Neural cell (in vitro differentiated cells): Measurements from ENCODE around the gene REPS2.

Experiments used
- EP300 ChIP-seq: fragments of 450-650 bp; conservative IDR thresholded peaks from 2 replicates; pipeline ENCODE4 v1.6.1; 2014; ENCODE audit warnings: antibody characterized with exemption, mild to moderate bottlenecking, moderate library complexity; ENCODE audit not compliant: poor library complexity, severe bottlenecking
- EZH2 ChIP-seq: fragments of 200-600, 300-800 bp; shearing (Covaris generic), sonication (generic); IDR thresholded peaks from 2 replicates; pipeline ENCODE4 v1.6.1; 2014; ENCODE audit warnings: antibody characterized with exemption, low read length, borderline replicate concordance, mild to moderate bottlenecking; ENCODE audit not compliant: insufficient read depth, poor library complexity, severe bottlenecking
- MXI1 ChIP-seq: fragments of 450-650 bp; conservative IDR thresholded peaks from 2 replicates; pipeline ENCODE4 v1.6.1; 2014; ENCODE audit warnings: antibody characterized with exemption, mild to moderate bottlenecking; ENCODE audit not compliant: poor library complexity, severe bottlenecking
- POLR2AphosphoS5 ChIP-seq: IDR thresholded peaks from 2 replicates; pipeline ENCODE4 v1.6.1; 2012
- RAD21 ChIP-seq: fragments of 450-650 bp; conservative IDR thresholded peaks from 2 replicates; pipeline ENCODE4 v1.6.1; 2014; ENCODE audit warnings: antibody characterized with exemption, mild to moderate bottlenecking, moderate library complexity
- TF ChIP-seq, protein P1 (sequence below): fragments of 450-650 bp; IDR thresholded peaks from 2 replicates; pipeline ENCODE4 v1.5.1; 2014; ENCODE audit warnings: antibody characterized with exemption, mild to moderate bottlenecking, moderate library complexity; ENCODE audit not compliant: poor library complexity, severe bottlenecking

DNA sequence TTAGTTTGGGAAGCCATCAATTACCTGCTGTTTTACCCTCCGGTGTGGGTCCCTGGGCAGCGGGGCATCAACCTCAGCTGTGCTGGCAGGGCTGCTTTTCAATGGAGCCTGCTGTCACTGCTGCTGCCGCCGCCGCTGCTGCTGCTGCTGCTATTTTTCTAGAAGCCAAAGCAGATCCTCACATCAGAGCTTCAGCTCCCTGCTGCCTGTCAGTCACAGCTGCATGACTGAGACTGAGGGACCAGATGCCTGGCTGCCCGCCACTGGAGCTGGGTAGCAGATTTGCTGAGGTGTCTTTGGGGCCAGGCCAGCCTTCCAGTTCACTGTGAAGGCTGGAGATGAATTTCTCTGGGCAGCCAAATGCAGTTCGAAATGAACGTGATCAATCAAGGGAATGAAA, 228.2 kb downstream of the REPS2 start:
- TF ChIP-seq MXI1: no peak
- TF ChIP-seq, protein P1, sequence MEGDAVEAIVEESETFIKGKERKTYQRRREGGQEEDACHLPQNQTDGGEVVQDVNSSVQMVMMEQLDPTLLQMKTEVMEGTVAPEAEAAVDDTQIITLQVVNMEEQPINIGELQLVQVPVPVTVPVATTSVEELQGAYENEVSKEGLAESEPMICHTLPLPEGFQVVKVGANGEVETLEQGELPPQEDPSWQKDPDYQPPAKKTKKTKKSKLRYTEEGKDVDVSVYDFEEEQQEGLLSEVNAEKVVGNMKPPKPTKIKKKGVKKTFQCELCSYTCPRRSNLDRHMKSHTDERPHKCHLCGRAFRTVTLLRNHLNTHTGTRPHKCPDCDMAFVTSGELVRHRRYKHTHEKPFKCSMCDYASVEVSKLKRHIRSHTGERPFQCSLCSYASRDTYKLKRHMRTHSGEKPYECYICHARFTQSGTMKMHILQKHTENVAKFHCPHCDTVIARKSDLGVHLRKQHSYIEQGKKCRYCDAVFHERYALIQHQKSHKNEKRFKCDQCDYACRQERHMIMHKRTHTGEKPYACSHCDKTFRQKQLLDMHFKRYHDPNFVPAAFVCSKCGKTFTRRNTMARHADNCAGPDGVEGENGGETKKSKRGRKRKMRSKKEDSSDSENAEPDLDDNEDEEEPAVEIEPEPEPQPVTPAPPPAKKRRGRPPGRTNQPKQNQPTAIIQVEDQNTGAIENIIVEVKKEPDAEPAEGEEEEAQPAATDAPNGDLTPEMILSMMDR: no peak
- TF ChIP-seq EP300: no peak
- no peak for TF ChIP-seq POLR2AphosphoS5
- TF ChIP-seq EZH2: no peak
- no peak for TF ChIP-seq RAD21
